ENCODE data around the gene ALB. TPM values are rescaled to one million over a fixed set of nuclear protein-coding genes. Genes with fewer than 3 reads are reported as not detected.

The ALB gene
- total RNA-seq, 1 experiment from 2014 or later, result not detected

DNA sequence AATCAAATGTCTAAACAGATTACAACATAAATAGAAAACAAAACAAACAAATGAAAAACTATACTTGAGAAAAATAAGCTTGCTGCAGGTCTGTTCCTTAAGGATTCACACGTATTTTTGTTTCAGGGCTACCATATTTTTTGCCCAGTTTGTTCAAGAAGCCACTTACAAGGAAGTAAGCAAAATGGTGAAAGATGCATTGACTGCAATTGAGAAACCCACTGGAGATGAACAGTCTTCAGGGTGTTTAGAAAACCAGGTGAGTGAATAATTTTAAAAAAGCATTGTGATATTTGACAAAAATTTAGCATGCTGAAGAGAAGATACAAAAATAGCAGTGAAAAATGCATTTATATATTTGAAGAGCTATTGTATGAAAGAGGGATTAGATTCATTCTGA, 34.0 kb downstream of the ALB start:
- Histone ChIP-seq H3K4me3 (no peak overlapping the region), H3K27me3 (no peaks in the 10 kb centered on the region), H3K36me3 (no peaks in the 10 kb centered on the region), H3K9me3 (no peaks in the 10 kb centered on the region)
- no peak for DNase-seq

DNA sequence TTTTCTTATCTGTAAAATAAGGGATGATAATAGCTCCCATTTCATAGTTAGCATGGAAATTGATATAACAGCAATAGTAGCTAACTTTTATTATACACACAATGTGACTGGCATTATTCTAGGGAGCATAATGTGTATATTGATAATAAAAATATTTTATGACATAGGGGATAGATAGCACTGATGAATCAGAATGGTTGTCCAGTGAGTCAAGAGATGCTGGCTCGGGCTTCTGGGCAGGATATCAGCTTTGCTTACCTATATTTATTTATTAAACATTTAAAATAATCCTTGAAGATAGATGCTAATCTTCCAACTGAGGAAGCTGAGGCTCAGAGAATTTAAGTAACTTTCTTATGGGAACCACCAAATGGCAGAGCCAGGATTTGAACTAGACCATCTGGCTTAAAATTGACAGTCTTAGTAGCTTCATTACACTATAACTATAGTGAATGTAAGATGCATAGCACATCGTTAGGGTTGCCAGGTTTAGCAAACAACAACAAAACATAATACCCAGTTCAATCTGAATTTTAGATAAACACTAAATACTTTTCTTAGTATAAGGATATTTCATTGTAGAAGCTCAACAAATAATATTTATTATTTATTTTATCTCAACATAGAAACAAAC, 34.6 kb downstream of the ALB start:
- Histone ChIP-seq H3K9me3 (no peaks in the 10 kb centered on the region), H3K4me3 (no peak overlapping the region), H3K27me3 (no peaks in the 10 kb centered on the region), H3K36me3 (no peaks in the 10 kb centered on the region)
- DNase-seq, result peak; percentile 51

DNA sequence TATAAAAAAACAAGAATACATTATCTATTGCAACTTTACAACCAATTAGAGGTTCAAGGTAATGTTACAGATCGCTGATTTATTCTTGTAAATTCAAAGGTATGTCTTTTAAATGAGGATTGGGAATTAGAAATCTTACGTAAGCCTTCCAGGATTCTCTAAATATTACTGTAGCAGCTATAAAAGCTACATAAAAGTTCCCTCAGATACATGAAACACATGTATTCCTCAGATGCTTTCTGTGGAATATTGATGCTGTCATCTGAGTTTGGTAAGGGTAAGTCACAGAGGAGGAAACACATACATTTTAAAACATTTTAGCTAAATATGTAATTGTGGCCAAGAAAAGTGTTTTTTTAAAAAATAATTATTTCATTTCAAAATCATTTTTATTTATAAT, 35.4 kb downstream of the ALB start:
- no peak for DNase-seq
- no peaks in the 10 kb centered on the region for H3K9me3 ChIP-seq
- no peak overlapping the region for H3K4me3 ChIP-seq
- no peaks in the 10 kb centered on the region for H3K27me3 ChIP-seq
- no peaks in the 10 kb centered on the region for H3K36me3 ChIP-seq

DNA sequence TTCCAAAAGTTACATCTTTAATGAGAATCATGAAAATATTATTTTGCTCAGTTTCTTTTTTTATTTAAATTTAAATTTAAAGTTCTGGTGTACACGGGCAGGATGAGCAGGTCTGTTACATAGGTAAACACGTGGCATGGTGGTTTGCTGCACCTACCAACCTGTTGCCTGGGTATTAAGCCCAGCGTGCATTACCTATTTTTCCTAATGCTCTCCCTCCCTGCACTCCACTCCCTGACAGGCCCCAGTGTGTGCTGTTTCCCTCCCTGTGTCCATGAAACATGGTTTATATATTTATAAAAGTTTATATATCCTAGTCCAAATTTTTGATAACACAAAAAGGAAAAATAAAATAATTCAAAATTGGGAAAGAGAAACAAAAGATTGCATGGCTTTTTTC, 35.9 kb downstream of the ALB start:
- no peak overlapping the region for H3K4me3 ChIP-seq
- no peaks in the 10 kb centered on the region for H3K27me3 ChIP-seq
- H3K36me3 ChIP-seq, result no peaks in the 10 kb centered on the region
- no peak for DNase-seq
- no peaks in the 10 kb centered on the region for H3K9me3 ChIP-seq

- Histone ChIP-seq H3K27me3 (no peaks in the 10 kb centered on the region), H3K36me3 (no peaks in the 10 kb centered on the region), H3K9me3 (no peaks in the 10 kb centered on the region), H3K4me3 (no peak overlapping the region)
- no peak for DNase-seq
These were observed 36.6 kb downstream of the ALB start for GRCh38 chr4:73440653-73441052.

DNA sequence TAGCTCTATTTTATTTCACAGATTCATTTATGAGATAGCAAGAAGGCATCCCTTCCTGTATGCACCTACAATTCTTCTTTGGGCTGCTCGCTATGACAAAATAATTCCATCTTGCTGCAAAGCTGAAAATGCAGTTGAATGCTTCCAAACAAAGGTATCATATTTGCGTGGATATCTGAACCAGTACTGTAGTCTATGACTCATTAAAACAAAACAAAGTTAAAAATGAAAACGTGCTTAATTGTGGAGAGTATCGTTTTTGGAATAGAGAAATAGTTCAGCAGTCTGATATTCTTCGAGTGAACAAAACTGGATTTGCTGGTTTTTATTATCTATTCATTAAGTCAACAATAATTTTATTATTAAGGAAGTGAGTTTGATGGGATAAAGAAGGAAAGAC, 38.2 kb downstream of the ALB start:
- Histone ChIP-seq H3K9me3 (no peaks in the 10 kb centered on the region), H3K36me3 (no peaks in the 10 kb centered on the region), H3K27me3 (no peaks in the 10 kb centered on the region), H3K4me3 (no peak overlapping the region)
- DNase-seq, result no peak

- Histone ChIP-seq H3K36me3 (no peaks in the 10 kb centered on the region), H3K4me3 (no peak overlapping the region), H3K27me3 (no peaks in the 10 kb centered on the region), H3K9me3 (no peaks in the 10 kb centered on the region)
- no peak for DNase-seq
These were observed 39.1 kb downstream of the ALB start for GRCh38 chr4:73443224-73443623.

DNA sequence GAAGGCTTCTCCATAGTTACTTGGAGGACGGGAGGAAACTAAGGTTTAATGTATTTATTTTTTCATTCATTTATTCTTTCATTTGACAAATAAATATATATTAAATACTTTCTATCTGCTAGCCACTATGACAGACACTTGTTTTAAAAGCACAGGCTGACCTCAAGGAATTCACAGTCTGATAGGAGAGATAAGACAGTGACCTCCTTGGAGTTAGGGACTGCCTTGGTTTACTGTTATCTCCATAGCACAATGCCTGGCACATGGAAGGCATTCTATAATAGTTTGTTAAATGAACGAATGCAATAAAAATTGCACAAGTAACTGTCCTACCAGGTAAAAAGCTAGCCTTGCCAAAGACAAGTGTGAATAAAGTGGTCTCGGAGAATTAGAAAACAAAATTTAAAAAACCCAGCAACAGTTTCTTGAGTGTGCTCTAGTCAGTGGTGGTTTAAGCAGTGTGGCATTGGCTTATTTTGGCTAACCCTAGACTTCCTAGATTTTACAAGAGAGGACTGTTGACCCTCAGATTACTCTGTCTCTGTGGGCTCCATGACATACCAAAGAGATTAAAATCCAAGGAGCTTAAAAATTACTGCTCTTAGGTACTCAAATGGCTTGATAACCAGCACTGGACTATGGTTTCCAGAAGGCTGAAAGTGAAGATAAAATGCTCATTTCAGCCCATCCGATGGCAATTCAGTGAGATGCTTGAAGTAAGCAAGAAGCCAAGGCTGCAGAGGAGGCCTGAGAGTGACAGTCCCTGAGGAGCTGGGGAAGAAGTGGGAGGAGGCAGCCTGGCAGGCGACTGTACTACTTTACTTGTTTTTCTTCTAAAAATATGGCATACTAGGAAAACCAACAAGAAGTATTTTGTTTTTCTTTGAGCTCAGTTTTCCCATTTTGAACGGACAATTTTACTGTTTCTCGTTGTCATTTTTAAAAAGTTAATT, 41.6 kb downstream of the ALB start:
- DNase-seq, result no peak
- Histone ChIP-seq H3K9me3 (no peaks in the 10 kb centered on the region), H3K4me3 (no peak overlapping the region), H3K27me3 (no peaks in the 10 kb centered on the region), H3K36me3 (no peaks in the 10 kb centered on the region)

DNA sequence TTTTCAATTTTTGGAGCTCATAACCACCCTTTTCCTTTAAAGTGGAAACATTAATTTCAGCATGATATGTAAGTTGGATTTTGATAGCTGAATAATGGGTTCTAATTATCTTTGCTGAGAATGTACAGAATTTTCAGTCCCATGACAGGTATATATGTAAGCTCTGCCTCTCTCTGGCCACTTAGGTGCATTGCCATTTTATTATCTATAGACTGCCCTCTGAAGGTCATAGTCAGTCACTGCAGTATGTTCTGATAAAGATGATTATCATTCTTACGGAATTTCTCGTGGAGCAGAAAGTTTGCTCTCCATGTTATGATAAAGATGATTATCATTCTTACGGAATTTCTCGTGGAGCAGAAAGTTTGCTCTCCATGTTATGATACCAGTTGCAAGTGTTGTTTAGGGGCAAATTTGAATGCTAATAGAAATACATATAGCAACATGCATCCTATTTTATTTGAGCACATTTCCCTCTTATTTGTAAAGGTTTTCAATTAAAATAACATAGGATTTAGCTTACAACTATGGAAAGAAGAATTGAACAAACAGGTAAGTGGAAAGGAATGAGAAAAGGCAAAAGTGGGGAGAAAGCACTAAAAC, 42.4 kb downstream of the ALB start:
- no peak for DNase-seq
- Histone ChIP-seq H3K27me3 (no peaks in the 10 kb centered on the region), H3K4me3 (no peak overlapping the region), H3K9me3 (no peaks in the 10 kb centered on the region), H3K36me3 (no peaks in the 10 kb centered on the region)

- no peak for DNase-seq
- no peaks in the 10 kb centered on the region for H3K9me3 ChIP-seq
- no peaks in the 10 kb centered on the region for H3K36me3 ChIP-seq
- H3K27me3 ChIP-seq, result no peaks in the 10 kb centered on the region
- no peak overlapping the region for H3K4me3 ChIP-seq
These were observed 43.6 kb downstream of the ALB start for GRCh38 chr4:73447671-73448070.

- Histone ChIP-seq H3K27me3 (no peaks in the 10 kb centered on the region), H3K9me3 (no peaks in the 10 kb centered on the region), H3K4me3 (no peak overlapping the region), H3K36me3 (no peaks in the 10 kb centered on the region)
- DNase-seq, result no peak
These were observed 44.5 kb downstream of the ALB start for GRCh38 chr4:73448448-73449203.

DNA sequence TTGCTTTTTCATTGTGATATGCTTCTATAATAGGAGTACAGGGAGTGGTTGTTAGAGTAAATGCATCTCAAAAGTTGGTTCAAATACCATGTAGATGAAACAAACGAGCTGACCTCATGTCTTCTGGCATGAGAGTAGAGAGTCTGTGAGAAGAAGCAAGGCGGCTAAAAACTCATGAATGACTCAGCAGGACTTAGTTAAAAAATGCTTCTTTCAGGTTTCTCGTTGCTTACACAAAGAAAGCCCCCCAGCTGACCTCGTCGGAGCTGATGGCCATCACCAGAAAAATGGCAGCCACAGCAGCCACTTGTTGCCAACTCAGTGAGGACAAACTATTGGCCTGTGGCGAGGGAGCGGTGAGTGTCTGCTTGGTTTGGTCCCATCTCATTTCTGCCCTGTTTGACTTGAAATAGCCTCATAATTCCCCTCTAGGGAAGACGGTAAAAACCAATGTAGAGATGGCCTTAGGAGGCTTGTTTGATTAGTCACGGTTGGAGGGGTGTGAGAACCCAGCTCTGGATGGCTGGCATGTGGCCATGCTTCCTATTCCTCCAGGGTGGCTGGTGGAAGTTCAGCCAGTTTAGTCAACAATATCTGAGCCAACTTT, 46.4 kb downstream of the ALB start:
- peak; percentile 82 for DNase-seq
- Histone ChIP-seq H3K36me3 (no peaks in the 10 kb centered on the region), H3K27me3 (no peaks in the 10 kb centered on the region), H3K4me3 (peak overlapping the region; percentile 25), H3K9me3 (no peaks in the 10 kb centered on the region)

DNA sequence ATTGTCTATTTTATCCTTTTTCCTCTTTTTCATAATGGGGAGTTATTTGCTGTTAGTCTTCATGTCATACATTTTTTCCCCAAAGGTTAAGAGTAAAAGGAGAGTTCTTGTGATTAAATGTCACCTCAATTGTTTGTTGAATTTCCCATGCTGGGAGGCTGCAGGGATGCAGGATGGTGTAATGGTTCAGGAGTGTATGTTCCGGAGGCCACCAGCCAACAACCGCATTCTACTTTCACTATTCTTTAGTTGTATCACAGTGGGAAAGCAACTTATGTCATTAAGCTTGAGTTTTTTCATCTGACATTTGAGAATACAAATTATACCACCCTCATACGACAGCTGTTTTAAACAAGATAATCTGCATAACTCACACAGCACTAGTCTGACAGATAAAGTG, 47.3 kb downstream of the ALB start:
- Histone ChIP-seq H3K36me3 (no peaks in the 10 kb centered on the region), H3K4me3 (no peak overlapping the region), H3K9me3 (no peaks in the 10 kb centered on the region), H3K27me3 (no peaks in the 10 kb centered on the region)
- DNase-seq, result peak; percentile 45

DNA sequence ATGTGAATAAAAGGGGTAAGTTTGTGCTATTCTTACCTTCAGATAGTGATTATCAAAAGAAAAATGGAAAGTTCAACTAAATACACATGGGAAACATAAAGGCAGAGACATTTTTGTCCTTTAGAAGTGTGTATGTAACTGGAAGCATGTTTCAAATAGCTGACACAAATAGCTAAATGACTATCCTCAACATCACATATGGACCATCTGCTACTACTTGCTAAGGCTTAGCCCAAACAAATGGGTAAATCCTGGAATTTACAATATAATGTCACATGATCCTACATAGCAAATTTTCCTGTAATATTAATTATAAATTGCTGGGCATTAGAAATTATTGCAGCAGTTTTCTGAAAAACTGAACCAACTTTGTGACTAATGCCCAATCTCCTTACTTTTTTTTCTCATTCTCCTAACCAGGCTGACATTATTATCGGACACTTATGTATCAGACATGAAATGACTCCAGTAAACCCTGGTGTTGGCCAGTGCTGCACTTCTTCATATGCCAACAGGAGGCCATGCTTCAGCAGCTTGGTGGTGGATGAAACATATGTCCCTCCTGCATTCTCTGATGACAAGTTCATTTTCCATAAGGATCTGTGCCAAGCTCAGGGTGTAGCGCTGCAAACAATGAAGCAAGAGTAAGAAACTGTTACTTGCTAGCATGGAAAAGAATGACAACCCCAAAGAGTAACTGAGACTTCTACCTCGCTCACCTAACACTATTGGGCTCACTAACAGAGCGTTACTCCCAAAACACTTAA, 48.1 kb downstream of the ALB start:
- Histone ChIP-seq H3K27me3 (no peaks in the 10 kb centered on the region), H3K36me3 (no peaks in the 10 kb centered on the region), H3K4me3 (no peak overlapping the region), H3K9me3 (no peaks in the 10 kb centered on the region)
- DNase-seq, result no peak

GRCh38 chr4:73452953-73453700, 49.0 kb downstream of the ALB start:
- Histone ChIP-seq H3K4me3 (no peak overlapping the region), H3K27me3 (no peaks in the 10 kb centered on the region), H3K36me3 (no peaks in the 10 kb centered on the region), H3K9me3 (no peaks in the 10 kb centered on the region)
- DNase-seq, result no peak

GRCh38 chr4:73453701-73454005, 49.6 kb downstream of the ALB start:
- no peak overlapping the region for H3K4me3 ChIP-seq
- no peaks in the 10 kb centered on the region for H3K36me3 ChIP-seq
- H3K9me3 ChIP-seq, result no peaks in the 10 kb centered on the region
- no peaks in the 10 kb centered on the region for H3K27me3 ChIP-seq
- no peak for DNase-seq

Data from MG63 (cell line).